Osteoblast (primary cell): ENCODE measurements around the gene RPN2. TPM values are rescaled to one million over a fixed set of nuclear protein-coding genes. Genes with fewer than 3 reads are reported as not detected.

Source experiments
- DNase-seq: peaks from one replicate; pipeline ENCODE4 v3.0.0; 2011; ENCODE audit warnings: low spot score, mixed read lengths; ENCODE audit not compliant: insufficient read length; ENCODE audit errors: missing footprints
- H2AFZ ChIP-seq: 2 replicates; pipeline ENCODE4 v1.6.0; 2011; ENCODE audit warnings: mild to moderate bottlenecking, low read length
- H3K27ac ChIP-seq: 2 replicates; pipeline ENCODE4 v1.5.1; 2011; ENCODE audit warnings: mild to moderate bottlenecking, low read depth, low read length, moderate library complexity
- H3K27me3 ChIP-seq: 2 replicates; pipeline ENCODE4 v1.6.0; 2012; ENCODE audit warnings: mild to moderate bottlenecking, control low read depth, inconsistent platforms, low read length, moderate library complexity; ENCODE audit not compliant: insufficient read depth
- H3K36me3 ChIP-seq: 2 replicates; pipeline ENCODE4 v1.5.1; 2011; ENCODE audit warnings: mild to moderate bottlenecking, low read length, control low read depth, moderate library complexity; ENCODE audit not compliant: insufficient read depth
- H3K4me1 ChIP-seq: 2 replicates; pipeline ENCODE4 v1.5.1; 2011; ENCODE audit warnings: mild to moderate bottlenecking, low read length, control low read depth, moderate library complexity; ENCODE audit not compliant: insufficient read depth
- H3K4me2 ChIP-seq: 2 replicates; pipeline ENCODE4 v1.6.0; 2011; ENCODE audit warnings: mild to moderate bottlenecking, low read length; ENCODE audit not compliant: insufficient read depth
- H3K4me3 ChIP-seq: fragments of 200-600 bp; sonication (generic); 3 replicates; pipeline ENCODE4 v1.5.1; 2012; ENCODE audit warnings: mild to moderate bottlenecking, low read length, inconsistent platforms; ENCODE audit not compliant: insufficient read depth
- H3K79me2 ChIP-seq: 2 replicates; pipeline ENCODE4 v1.6.0; 2012; ENCODE audit warnings: mild to moderate bottlenecking, low read length, control low read depth, inconsistent platforms; ENCODE audit not compliant: insufficient read depth
- H3K9me3 ChIP-seq: 2 replicates; pipeline ENCODE4 v1.5.1; 2011; ENCODE audit warnings: low read depth, low read length, control low read depth
- H4K20me1 ChIP-seq: 2 replicates; pipeline ENCODE4 v1.6.0; 2012; ENCODE audit warnings: mild to moderate bottlenecking, low read length, control low read depth; ENCODE audit not compliant: insufficient read depth
- total RNA-seq: library from RNA; depleted of rRNA; stranded (reverse); fragments of >200 nt; gene quantifications from 2 replicates; pipeline ENCODE4 v1.2.3, GENCODE V29; 2012
- TF ChIP-seq, protein P1 (sequence below): IDR thresholded peaks from 2 replicates; pipeline ENCODE4 v1.5.1; 2011; ENCODE audit warnings: mild to moderate bottlenecking, low read depth, low read length, moderate library complexity; ENCODE audit errors: extremely low read depth

RPN2 gene
- total RNA-seq, 1 donor: 213 TPM

DNA sequence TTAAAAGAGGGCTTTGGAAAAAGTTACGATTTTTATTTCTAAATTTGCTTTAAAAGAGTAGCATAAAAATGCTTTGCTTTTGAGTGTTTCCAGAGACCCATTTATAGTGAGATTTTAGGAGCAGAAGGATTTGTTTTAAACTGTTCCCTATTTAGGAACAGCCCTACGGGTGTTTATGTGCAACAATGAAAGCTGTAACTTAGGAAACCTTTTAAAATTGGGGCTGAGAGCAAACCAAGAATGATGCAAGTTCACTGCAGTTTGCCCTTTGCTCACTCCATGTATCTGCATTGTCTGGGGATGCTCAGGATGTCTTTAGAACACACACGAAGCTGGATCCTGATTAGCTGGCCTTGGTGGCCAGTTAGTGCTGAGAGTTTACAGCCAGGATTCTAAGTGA lies 41.6 kb downstream of the RPN2 start:
- H3K79me2 ChIP-seq: peaks cover 14% of the 10 kb centered on the region
- H4K20me1 ChIP-seq: no peaks in the 10 kb centered on the region
- H2AFZ ChIP-seq: no peak overlapping the region
- TF ChIP-seq, protein P1, sequence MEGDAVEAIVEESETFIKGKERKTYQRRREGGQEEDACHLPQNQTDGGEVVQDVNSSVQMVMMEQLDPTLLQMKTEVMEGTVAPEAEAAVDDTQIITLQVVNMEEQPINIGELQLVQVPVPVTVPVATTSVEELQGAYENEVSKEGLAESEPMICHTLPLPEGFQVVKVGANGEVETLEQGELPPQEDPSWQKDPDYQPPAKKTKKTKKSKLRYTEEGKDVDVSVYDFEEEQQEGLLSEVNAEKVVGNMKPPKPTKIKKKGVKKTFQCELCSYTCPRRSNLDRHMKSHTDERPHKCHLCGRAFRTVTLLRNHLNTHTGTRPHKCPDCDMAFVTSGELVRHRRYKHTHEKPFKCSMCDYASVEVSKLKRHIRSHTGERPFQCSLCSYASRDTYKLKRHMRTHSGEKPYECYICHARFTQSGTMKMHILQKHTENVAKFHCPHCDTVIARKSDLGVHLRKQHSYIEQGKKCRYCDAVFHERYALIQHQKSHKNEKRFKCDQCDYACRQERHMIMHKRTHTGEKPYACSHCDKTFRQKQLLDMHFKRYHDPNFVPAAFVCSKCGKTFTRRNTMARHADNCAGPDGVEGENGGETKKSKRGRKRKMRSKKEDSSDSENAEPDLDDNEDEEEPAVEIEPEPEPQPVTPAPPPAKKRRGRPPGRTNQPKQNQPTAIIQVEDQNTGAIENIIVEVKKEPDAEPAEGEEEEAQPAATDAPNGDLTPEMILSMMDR: no peak
- H3K27me3 ChIP-seq: no peaks in the 10 kb centered on the region
- no peak overlapping the region for H3K4me3 ChIP-seq
- H3K4me1 ChIP-seq: peaks cover 13% of the 10 kb centered on the region
- no peak overlapping the region for H3K4me2 ChIP-seq
- DNase-seq: no peak
- H3K36me3 ChIP-seq: peaks cover 29% of the 10 kb centered on the region
- no peaks in the 10 kb centered on the region for H3K9me3 ChIP-seq
- H3K27ac ChIP-seq: no peak overlapping the region

DNA sequence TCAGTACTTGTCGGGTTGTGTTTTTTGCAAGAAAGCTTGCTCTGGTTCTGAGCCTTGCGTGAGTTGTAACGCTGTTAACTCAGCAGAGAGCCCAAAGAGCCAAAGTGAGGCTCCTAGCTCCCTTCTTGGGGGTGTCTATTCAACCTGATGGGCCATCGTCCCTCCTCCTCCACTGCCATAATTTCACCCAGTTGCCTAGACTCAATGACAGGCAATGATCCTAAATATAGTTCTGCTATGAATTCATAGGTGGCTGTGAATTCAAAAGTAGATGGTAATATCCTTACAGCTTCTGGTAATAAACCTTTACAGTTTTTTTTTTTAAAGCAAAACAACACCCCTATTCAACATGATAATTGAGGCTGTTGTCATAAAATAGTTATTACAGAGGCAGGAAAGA lies 43.0 kb downstream of the RPN2 start:
- H3K4me3 ChIP-seq: no peak overlapping the region
- H3K4me1 ChIP-seq: peaks cover 13% of the 10 kb centered on the region
- H2AFZ ChIP-seq: no peak overlapping the region
- H3K4me2 ChIP-seq: no peak overlapping the region
- no peak overlapping the region for H3K27ac ChIP-seq
- H3K79me2 ChIP-seq: peaks cover 14% of the 10 kb centered on the region
- H3K9me3 ChIP-seq: no peaks in the 10 kb centered on the region
- peaks cover 39% of the 10 kb centered on the region for H3K36me3 ChIP-seq
- H3K27me3 ChIP-seq: no peaks in the 10 kb centered on the region
- TF ChIP-seq, protein P1: no peak
- DNase-seq: no peak
- H4K20me1 ChIP-seq: no peaks in the 10 kb centered on the region

DNA sequence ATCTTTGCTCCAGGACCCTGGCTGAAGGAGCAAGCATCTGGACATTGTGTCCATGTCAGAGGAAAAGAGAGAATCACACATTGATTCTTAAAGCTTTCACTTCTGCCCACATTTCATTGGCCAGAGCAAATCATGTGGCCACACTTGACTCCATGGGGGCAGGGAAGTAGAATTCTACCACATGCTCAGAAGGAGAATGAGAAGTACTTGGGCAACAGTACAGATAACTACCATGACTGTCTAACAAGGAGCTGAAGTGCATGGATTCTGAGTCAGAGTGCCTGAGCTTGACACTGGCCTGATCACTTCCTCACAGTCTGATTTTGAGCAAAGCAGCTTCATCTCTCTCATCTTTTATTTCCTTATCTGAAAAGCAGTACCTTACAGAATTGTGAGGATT lies 43.9 kb downstream of the RPN2 start:
- Histone ChIP-seq H2AFZ (peak overlapping the region; percentile 67), H3K36me3 (peaks cover 49% of the 10 kb centered on the region), H3K4me2 (peak overlapping the region; percentile 60), H3K4me1 (peaks cover 13% of the 10 kb centered on the region), H3K27ac (peak overlapping the region; percentile 76), H4K20me1 (no peaks in the 10 kb centered on the region), H3K9me3 (no peaks in the 10 kb centered on the region), H3K79me2 (peaks cover 14% of the 10 kb centered on the region), H3K4me3 (no peak overlapping the region), H3K27me3 (no peaks in the 10 kb centered on the region)
- peak; percentile 90 for DNase-seq
- TF ChIP-seq, protein P1: no peak

DNA sequence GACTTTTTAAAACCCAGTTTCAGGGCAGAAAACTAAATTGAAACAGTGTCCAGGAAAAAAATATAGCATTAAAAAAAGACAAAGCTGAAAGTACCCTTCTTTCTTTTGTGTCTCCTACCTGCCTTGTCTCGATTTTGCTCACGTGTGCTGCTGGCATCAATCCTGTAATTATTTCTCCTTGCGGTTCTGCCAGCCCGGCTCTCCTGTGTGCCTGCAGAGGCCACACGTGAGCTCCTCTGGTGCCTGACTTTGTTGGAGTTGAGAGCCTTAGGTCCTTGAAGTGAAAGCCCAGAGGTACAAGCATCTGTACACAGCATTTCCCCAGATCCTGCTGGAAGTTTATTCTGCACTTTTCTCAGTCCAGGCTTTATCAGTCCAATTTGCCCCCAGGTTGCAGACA lies 46.0 kb downstream of the RPN2 start:
- Histone ChIP-seq H3K4me3 (no peak overlapping the region), H4K20me1 (peaks cover 1% of the 10 kb centered on the region), H3K27ac (no peak overlapping the region), H3K4me2 (no peak overlapping the region), H3K4me1 (peaks cover 13% of the 10 kb centered on the region), H2AFZ (no peak overlapping the region), H3K27me3 (no peaks in the 10 kb centered on the region), H3K9me3 (no peaks in the 10 kb centered on the region), H3K79me2 (peaks cover 8% of the 10 kb centered on the region), H3K36me3 (peaks cover 67% of the 10 kb centered on the region)
- TF ChIP-seq, protein P1: no peak
- DNase-seq: no peak
